ENCODE data around the gene CD83.

The CD83 gene

GRCh38 chr6:14132244-14132920, 14.8 kb downstream of the CD83 start:
- Histone ChIP-seq H3K4me3 (ENCODE audit: insufficient read depth, low read depth, low read length) (no peak overlapping the region), H3K27me3 (ENCODE audit: control insufficient read depth, insufficient read depth, low read length, poor library complexity, severe bottlenecking) (no peaks in the 10 kb centered on the region), H3K27ac (ENCODE audit: insufficient read depth, low read depth, low read length, poor library complexity, severe bottlenecking) (no peak overlapping the region), H3K9me3 (ENCODE audit: control insufficient read depth, low read length) (no peaks in the 10 kb centered on the region), H3K4me1 (ENCODE audit: control insufficient read depth, insufficient read depth, low read length) (no peaks in the 10 kb centered on the region), H3K36me3 (ENCODE audit: control insufficient read depth, insufficient read depth, low read length) (no peaks in the 10 kb centered on the region)
- 91 to 93% methylated on average over 10 of the region's 10 CpGs for WGBS, 2 experiments

DNA sequence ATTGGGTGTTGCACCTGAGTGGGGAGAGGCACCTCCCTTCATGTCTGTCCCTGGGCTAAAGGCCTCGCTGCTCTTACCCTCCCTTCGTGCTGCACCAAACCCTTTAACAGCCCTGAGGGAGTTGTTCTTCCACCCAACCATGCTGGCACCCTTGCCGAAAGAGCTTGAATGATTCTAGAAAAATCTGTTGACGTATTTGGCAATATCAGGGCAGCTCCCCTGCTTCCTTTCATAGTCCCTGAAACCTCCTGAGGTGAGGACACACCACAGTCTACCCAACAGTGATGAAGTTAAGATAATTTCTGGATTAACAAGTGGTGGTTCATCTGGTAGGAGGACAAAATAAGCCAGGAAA, 15.3 kb downstream of the CD83 start:
- no peak overlapping the region for H3K4me3 ChIP-seq (ENCODE audit: insufficient read depth, low read depth, low read length)
- no peaks in the 10 kb centered on the region for H3K4me1 ChIP-seq (ENCODE audit: control insufficient read depth, insufficient read depth, low read length)
- no peaks in the 10 kb centered on the region for H3K36me3 ChIP-seq (ENCODE audit: control insufficient read depth, insufficient read depth, low read length)
- H3K27me3 ChIP-seq (ENCODE audit: control insufficient read depth, insufficient read depth, low read length, poor library complexity, severe bottlenecking), result no peaks in the 10 kb centered on the region
- no peak overlapping the region for H3K27ac ChIP-seq (ENCODE audit: insufficient read depth, low read depth, low read length, poor library complexity, severe bottlenecking)
- WGBS, 2 experiments, result 95% methylated on average over 4 of the region's 4 CpGs
- no peaks in the 10 kb centered on the region for H3K9me3 ChIP-seq (ENCODE audit: control insufficient read depth, low read length)

DNA sequence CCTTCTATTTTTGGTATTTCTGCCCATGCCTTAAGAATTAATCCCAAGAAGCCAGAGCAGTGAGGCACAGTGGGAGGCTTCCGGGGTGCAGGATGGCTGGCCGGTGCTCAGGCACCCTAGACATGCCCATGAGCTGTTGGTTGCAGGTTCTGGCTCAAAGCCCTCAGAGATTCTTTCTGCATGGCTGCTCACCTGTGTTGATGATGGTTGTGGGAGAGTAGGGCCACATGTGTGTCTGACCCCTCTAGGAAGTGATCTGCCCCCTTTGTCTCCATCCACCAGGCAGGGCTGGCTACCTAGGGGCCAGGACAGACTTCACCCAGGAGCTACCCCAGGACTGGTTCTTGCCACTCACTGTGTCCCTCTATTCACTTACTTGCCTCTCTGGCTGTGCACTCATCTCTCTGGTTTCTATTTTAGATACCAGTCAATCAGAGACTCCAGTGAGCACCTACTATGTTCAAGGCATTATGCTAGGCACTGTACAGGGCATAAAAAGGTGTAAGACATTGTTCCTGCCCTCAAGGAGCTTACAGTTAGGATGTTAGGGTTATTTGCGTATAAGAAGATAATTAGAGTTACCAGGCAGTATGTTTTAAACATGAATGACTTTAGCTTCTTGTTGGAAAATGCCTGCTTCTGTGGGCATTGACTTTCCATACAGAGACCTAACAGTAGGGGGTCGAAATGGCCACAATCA, 16.8 kb downstream of the CD83 start:
- Histone ChIP-seq H3K4me1 (ENCODE audit: control insufficient read depth, insufficient read depth, low read length) (no peaks in the 10 kb centered on the region), H3K4me3 (ENCODE audit: insufficient read depth, low read depth, low read length) (no peak overlapping the region), H3K36me3 (ENCODE audit: control insufficient read depth, insufficient read depth, low read length) (no peaks in the 10 kb centered on the region), H3K9me3 (ENCODE audit: control insufficient read depth, low read length) (no peaks in the 10 kb centered on the region), H3K27ac (ENCODE audit: insufficient read depth, low read depth, low read length, poor library complexity, severe bottlenecking) (no peak overlapping the region), H3K27me3 (ENCODE audit: control insufficient read depth, insufficient read depth, low read length, poor library complexity, severe bottlenecking) (no peaks in the 10 kb centered on the region)
- WGBS, 2 experiments, result 91 to 92% methylated on average over 4 of the region's 4 CpGs

- Histone ChIP-seq H3K36me3 (ENCODE audit: control insufficient read depth, insufficient read depth, low read length) (no peaks in the 10 kb centered on the region), H3K27me3 (ENCODE audit: control insufficient read depth, insufficient read depth, low read length, poor library complexity, severe bottlenecking) (no peaks in the 10 kb centered on the region), H3K9me3 (ENCODE audit: control insufficient read depth, low read length) (no peaks in the 10 kb centered on the region), H3K4me1 (ENCODE audit: control insufficient read depth, insufficient read depth, low read length) (no peaks in the 10 kb centered on the region), H3K4me3 (ENCODE audit: insufficient read depth, low read depth, low read length) (no peak overlapping the region), H3K27ac (ENCODE audit: insufficient read depth, low read depth, low read length, poor library complexity, severe bottlenecking) (no peak overlapping the region)
- 95 to 96% methylated on average over 9 of the region's 9 CpGs for WGBS, 2 experiments
Measured at GRCh38 chr6:14135893-14136539, 18.4 kb downstream of the CD83 start.

DNA sequence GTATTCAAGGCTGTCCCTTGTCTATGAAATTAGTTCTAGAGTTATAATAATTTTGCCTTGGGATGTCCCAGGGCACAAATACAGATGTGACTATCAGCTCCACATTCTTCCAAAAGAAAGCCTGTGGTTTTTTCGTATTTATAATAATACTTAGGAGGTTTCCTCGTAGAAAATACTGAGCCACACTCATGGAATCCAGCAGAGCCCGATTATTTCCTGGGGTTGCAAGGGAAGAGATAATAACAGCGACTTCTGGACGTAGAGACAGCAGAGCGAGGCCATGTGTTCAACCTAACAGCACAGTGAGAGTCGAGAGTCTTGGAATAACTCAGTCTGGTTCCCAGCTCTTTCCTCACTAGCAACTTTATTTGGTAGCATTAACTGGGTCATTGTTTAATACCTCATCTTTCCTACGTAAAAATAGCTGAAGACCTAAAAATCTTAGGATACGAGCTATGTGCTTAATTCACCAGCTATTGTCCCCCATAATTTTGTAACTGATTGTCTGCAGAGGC, 21.2 kb downstream of the CD83 start:
- Histone ChIP-seq H3K4me3 (ENCODE audit: insufficient read depth, low read depth, low read length) (no peak overlapping the region), H3K27ac (ENCODE audit: insufficient read depth, low read depth, low read length, poor library complexity, severe bottlenecking) (no peak overlapping the region), H3K36me3 (ENCODE audit: control insufficient read depth, insufficient read depth, low read length) (no peaks in the 10 kb centered on the region), H3K9me3 (ENCODE audit: control insufficient read depth, low read length) (no peaks in the 10 kb centered on the region), H3K4me1 (ENCODE audit: control insufficient read depth, insufficient read depth, low read length) (no peaks in the 10 kb centered on the region), H3K27me3 (ENCODE audit: control insufficient read depth, insufficient read depth, low read length, poor library complexity, severe bottlenecking) (no peaks in the 10 kb centered on the region)
- WGBS, 2 experiments, result 92 to 95% methylated on average over 9 of the region's 9 CpGs

DNA sequence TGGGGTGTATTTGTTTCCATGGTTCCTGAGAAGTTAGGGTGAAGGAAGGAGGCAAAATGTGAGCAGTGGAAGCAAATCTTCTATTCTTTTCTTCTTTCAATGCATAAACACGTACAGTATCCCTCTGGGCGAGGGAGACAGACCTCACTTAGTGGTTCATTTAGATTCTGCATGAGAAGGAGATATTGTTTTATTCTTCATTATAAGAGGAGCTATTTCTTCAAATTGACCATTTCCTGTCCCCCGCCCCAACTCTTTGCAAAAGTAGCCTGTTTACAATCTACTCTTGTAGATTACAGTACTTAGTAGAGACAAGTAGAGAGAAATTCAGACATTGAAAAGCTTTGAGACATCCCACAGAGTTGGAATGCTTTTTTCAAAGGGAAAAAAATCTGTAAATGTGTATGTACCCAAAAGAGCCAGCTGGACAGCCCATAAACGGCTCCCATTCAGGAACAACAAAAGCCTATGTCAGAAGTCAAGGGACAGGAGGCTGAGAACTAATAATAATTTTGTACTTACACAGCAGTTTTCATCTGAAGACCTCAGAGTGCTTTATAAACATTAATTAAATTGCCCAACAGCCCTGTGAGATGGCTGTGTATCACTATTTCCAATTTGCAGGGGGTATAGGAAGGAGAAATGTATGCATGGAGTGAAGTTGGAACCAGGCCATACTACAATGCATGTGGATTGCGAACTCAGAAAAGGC, 23.9 kb downstream of the CD83 start:
- no peaks in the 10 kb centered on the region for H3K36me3 ChIP-seq (ENCODE audit: control insufficient read depth, insufficient read depth, low read length)
- no peaks in the 10 kb centered on the region for H3K27me3 ChIP-seq (ENCODE audit: control insufficient read depth, insufficient read depth, low read length, poor library complexity, severe bottlenecking)
- no peak overlapping the region for H3K4me3 ChIP-seq (ENCODE audit: insufficient read depth, low read depth, low read length)
- H3K9me3 ChIP-seq (ENCODE audit: control insufficient read depth, low read length), result no peaks in the 10 kb centered on the region
- no peaks in the 10 kb centered on the region for H3K4me1 ChIP-seq (ENCODE audit: control insufficient read depth, insufficient read depth, low read length)
- WGBS, 2 experiments, result 87 to 94% methylated on average over 4 to 5 of the region's 5 CpGs
- no peak overlapping the region for H3K27ac ChIP-seq (ENCODE audit: insufficient read depth, low read depth, low read length, poor library complexity, severe bottlenecking)

- H3K27ac ChIP-seq (ENCODE audit: insufficient read depth, low read depth, low read length, poor library complexity, severe bottlenecking), result no peak overlapping the region
- WGBS, 2 experiments, result 84 to 87% methylated on average over 7 of the region's 7 CpGs
- H3K4me1 ChIP-seq (ENCODE audit: control insufficient read depth, insufficient read depth, low read length), result no peaks in the 10 kb centered on the region
- H3K9me3 ChIP-seq (ENCODE audit: control insufficient read depth, low read length), result no peaks in the 10 kb centered on the region
- H3K36me3 ChIP-seq (ENCODE audit: control insufficient read depth, insufficient read depth, low read length), result no peaks in the 10 kb centered on the region
- H3K4me3 ChIP-seq (ENCODE audit: insufficient read depth, low read depth, low read length), result no peak overlapping the region
- no peaks in the 10 kb centered on the region for H3K27me3 ChIP-seq (ENCODE audit: control insufficient read depth, insufficient read depth, low read length, poor library complexity, severe bottlenecking)
Measured at GRCh38 chr6:14142063-14142450, 24.5 kb downstream of the CD83 start.

- no peaks in the 10 kb centered on the region for H3K36me3 ChIP-seq (ENCODE audit: control insufficient read depth, insufficient read depth, low read length)
- 93 to 95% methylated on average over 2 to 3 of the region's 3 CpGs for WGBS, 2 experiments
- H3K27ac ChIP-seq (ENCODE audit: insufficient read depth, low read depth, low read length, poor library complexity, severe bottlenecking), result no peak overlapping the region
- no peak overlapping the region for H3K4me3 ChIP-seq (ENCODE audit: insufficient read depth, low read depth, low read length)
- H3K4me1 ChIP-seq (ENCODE audit: control insufficient read depth, insufficient read depth, low read length), result no peaks in the 10 kb centered on the region
- H3K27me3 ChIP-seq (ENCODE audit: control insufficient read depth, insufficient read depth, low read length, poor library complexity, severe bottlenecking), result no peaks in the 10 kb centered on the region
- no peaks in the 10 kb centered on the region for H3K9me3 ChIP-seq (ENCODE audit: control insufficient read depth, low read length)
Measured at GRCh38 chr6:14142511-14143223, 25.1 kb downstream of the CD83 start.

DNA sequence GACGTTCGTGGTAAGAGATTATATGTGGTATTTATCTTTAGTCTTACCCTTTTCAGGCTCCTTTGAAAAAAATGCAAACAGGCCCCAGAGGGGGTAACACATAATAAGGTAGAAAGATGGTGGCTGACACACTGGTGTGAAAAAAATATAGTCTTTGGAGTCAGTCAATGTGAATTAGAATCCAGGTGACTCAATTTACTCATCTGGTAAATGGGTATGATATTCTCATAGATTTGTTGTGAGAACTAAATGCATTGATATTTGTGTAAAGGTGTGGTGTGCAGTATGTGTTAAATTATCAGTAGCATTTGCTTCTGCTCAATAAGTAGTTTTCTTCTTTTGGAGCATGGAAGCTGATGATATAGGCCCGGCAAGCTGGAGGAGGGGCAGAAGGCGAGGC, 25.7 kb downstream of the CD83 start:
- no peaks in the 10 kb centered on the region for H3K9me3 ChIP-seq (ENCODE audit: control insufficient read depth, low read length)
- no peaks in the 10 kb centered on the region for H3K27me3 ChIP-seq (ENCODE audit: control insufficient read depth, insufficient read depth, low read length, poor library complexity, severe bottlenecking)
- WGBS, 2 experiments, result 88 to 89% methylated on average over 4 of the region's 4 CpGs
- no peaks in the 10 kb centered on the region for H3K36me3 ChIP-seq (ENCODE audit: control insufficient read depth, insufficient read depth, low read length)
- H3K4me3 ChIP-seq (ENCODE audit: insufficient read depth, low read depth, low read length), result no peak overlapping the region
- no peaks in the 10 kb centered on the region for H3K4me1 ChIP-seq (ENCODE audit: control insufficient read depth, insufficient read depth, low read length)
- no peak overlapping the region for H3K27ac ChIP-seq (ENCODE audit: insufficient read depth, low read depth, low read length, poor library complexity, severe bottlenecking)

All from ectodermal cell (in vitro differentiated cells).